Spleen (tissue), 11 donors: Measurements from ENCODE around the gene PTPN9. TPM values are rescaled to one million over a fixed set of nuclear protein-coding genes. Genes with fewer than 3 reads are reported as not detected.
A peak's percentile ranks its signal among the peaks of the same experiment; 100 is the strongest.

Source experiments
- DNase-seq: peaks from one replicate; pipeline ENCODE4 v3.0.0-alpha.2; 2020
- H3K27ac ChIP-seq, 8 donors: fragments of 200-600 bp; sonication (generic) in 7 of 8; 1 replicate in 4 of 8; 2 replicates in 4 of 8; pipeline versions ENCODE4 v1.5.0 to v1.8.0; 2016 to 2021; ENCODE audit warnings: inconsistent platforms in 4 of 8, mild to moderate bottlenecking in 4 of 8, moderate library complexity in 1 of 8
- H3K27me3 ChIP-seq, 7 donors: fragments of 200-600 bp; sonication (generic) in 6 of 7; replicated peaks in 1 of 7; 1 replicate in 4 of 7; 2 replicates in 3 of 7; pipeline versions ENCODE4 v1.5.0 to v1.8.0; 2016 to 2021; ENCODE audit warnings: inconsistent platforms in 3 of 7, mild to moderate bottlenecking in 1 of 7
- H3K36me3 ChIP-seq, 6 donors: fragments of 200-600 bp; sonication (generic) in 5 of 6; 1 replicate in 4 of 6; 2 replicates in 2 of 6; pipeline versions ENCODE4 v1.5.0 to v1.8.0; 2016 to 2021; ENCODE audit warnings: inconsistent platforms in 2 of 6
- H3K4me1 ChIP-seq, 6 donors: fragments of 200-600 bp; sonication (generic) in 5 of 6; 1 replicate in 3 of 6; 2 replicates in 3 of 6; pipeline versions ENCODE4 v1.5.0 to v1.8.0; 2016 to 2021; ENCODE audit warnings: inconsistent platforms in 3 of 6
- H3K4me3 ChIP-seq, 8 donors: fragments of 200-600 bp; sonication (generic) in 7 of 8; 1 replicate in 4 of 8; 2 replicates in 4 of 8; pipeline versions ENCODE4 v1.5.0 to v1.8.0; 2016 to 2021; ENCODE audit warnings: inconsistent platforms in 4 of 8, mild to moderate bottlenecking in 4 of 8, moderate library complexity in 2 of 8
- H3K9me3 ChIP-seq, 8 donors: fragments of 200-600 bp; sonication (generic) in 7 of 8; 1 replicate in 4 of 8; 2 replicates in 4 of 8; pipeline versions ENCODE4 v1.5.0 to v1.8.0; 2016 to 2021; ENCODE audit warnings: inconsistent platforms in 4 of 8
- CTCF ChIP-seq, 11 experiments: fragments of 200-600 bp in 7 of 11; fragments of 450-650 bp in 4 of 11; sonication (generic) in 4 of 11; IDR thresholded peaks in 8 of 11; conservative IDR thresholded peaks in 3 of 11; 1 replicate in 7 of 11; 2 replicates in 4 of 11; pipeline versions ENCODE4 v1.4.0 to v1.8.0; 2016 to 2021; ENCODE audit warnings: antibody characterized with exemption in 11 of 11, inconsistent platforms in 4 of 11, mild to moderate bottlenecking in 1 of 11
- POLR2A ChIP-seq, 3 donors: fragments of 450-650 bp; IDR thresholded peaks; one replicate each; pipeline ENCODE4 v1.5.1; 2017; ENCODE audit warnings: antibody characterized with exemption in 3 of 3, mild to moderate bottlenecking in 1 of 3
- POLR2AphosphoS5 ChIP-seq, 3 donors: sonication (generic); formaldehyde crosslinking; IDR thresholded peaks; one replicate each; pipeline ENCODE4 v1.5.1; 2017; ENCODE audit warnings: antibody characterized with exemption in 3 of 3
- WGBS, 5 donors: extraction: QIAGEN DNeasy Blood & Tissue Kit in 3 of 5; methylation state at CpG; one replicate each; pipeline versions ENCODE4 v1.1.5 to v1.1.7; 2013 to 2018; 5-methylcytosine and 5-hydroxymethylcytosine counted together
- intact Hi-C: fragments of 100-400 bp; cut with DNase I; formaldehyde crosslinking; loops from one replicate; pipeline ENCODE4 v1.15.0; 2023; ENCODE audit warnings: low total_unique reads
- polyA plus RNA-seq, 3 donors: library from polyadenylated mRNA; stranded (reverse); fragments of 200-250 nt; gene quantifications; one replicate each; pipeline ENCODE4 v1.2.1, GENCODE V29; 2013
- total RNA-seq, 7 donors: library from RNA; depleted of rRNA in 3 of 7; stranded (reverse); fragments of >200 nt in 3 of 7; fragmentation: NEBNext Ultra II Directional in 4 of 7; extraction: Animal tissue kit (Norgen Biotek cat#: 25700) in 4 of 7; gene quantifications; one replicate each; pipeline versions ENCODE4 v1.1.0 to v1.2.1, GENCODE V29; 2016 to 2021
- donor health status: healthy with polysubstance abuse.
- donor health status: DM: no; HTN: no; CAD: no; lungs with moderate emphysema.
- donor health status: DM: no; HTN: no; CAD: no.
- donor health status: Bipolar disorder and iron deficiency.
- donor health status: healthy.
- donor health status: DM: no; HTN: no; CAD: no.
- donor health status: DM: yes; HTN: yes; CAD: no.

The PTPN9 gene
- total and polyA plus RNA-seq, 10 donors, result 4.6 to 32.5 (median 22.3) TPM

DNA sequence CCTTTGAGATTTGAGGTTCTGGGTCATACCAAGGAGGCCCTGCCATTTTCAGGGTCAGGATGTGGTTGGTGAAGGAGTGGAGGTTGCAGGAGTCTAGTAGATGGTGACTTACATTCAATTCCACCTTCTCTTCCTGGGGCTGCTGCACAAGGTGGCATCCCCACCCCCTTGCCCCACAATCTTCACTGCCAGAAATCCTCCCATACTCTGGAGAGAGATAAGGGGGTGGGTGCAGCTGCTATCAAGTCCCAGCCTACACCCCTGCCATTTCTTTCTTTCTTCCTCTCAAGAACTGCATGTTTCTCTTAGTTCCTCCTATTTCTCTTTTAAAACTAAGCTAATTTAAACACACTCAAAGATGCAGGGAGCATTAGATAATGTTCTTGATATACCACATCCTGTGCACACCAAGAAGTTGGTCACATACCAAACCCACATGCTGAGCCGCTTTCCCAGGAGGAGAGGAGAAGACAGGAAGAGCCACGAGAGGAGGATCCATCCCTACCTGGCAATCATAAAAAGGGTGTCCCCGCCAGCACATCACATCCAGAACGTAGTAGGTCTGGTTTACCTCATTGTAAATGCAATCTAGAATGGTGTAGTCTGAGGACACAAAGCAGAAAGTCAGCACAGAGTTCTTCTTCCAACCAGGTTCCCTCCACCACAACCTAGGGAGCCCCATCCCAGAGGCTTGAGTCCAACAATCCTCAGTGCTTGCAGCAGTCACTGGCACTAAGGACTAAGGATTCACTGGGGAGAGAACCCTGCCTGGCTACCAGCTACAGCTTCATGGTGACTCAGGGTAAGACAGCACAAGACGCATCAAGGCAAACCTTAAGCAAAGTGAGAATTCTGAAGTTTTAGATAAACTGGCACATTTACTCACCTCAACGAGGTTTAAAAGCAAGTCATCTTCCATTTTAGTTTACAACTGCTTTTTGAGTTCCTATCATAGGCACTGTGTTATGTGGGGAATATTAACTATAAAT lies 27.9 kb upstream of the PTPN9 start:
- Histone ChIP-seq H3K4me3 (peak overlapping the region in 1 of 8 donors; percentile 33), H3K27me3 (no peaks in the 10 kb centered on the region), H3K27ac (peak overlapping the region in 7 of 8 donors; percentile 26 to 81 (median 42)), H3K4me1 (peaks cover 0 to 34% (median 16%) of the 10 kb centered on the region in 6 donors), H3K9me3 (no peaks in the 10 kb centered on the region), H3K36me3 (peaks cover 0 to 100% (median 69%) of the 10 kb centered on the region in 6 donors)
- 47 to 65% (median 49%) methylated on average over 6 of the region's 6 CpGs for WGBS, 5 donors
- peak; percentile 54 for DNase-seq
- intact Hi-C loops, result no loop called here
- TF ChIP-seq CTCF (IDR thresholded peaks at IDR 0.05 in 8 of 11, conservative IDR thresholded peaks at IDR 0.05 in 3 of 11) (no peak), POLR2AphosphoS5 (IDR thresholded peaks at IDR 0.05) (peak in 1 of 3 donors; percentile 56), POLR2A (IDR thresholded peaks at IDR 0.05) (no peak)

- Histone ChIP-seq H3K27me3 (no peaks in the 10 kb centered on the region), H3K27ac (peak overlapping the region in 6 of 8 donors; percentile 31 to 81 (median 49)), H3K9me3 (no peaks in the 10 kb centered on the region), H3K36me3 (peaks cover under 1 to 100% (median 64%) of the 10 kb centered on the region in 6 donors), H3K4me1 (peaks cover 0 to 34% (median 16%) of the 10 kb centered on the region in 6 donors), H3K4me3 (no peak overlapping the region)
- no peak for DNase-seq
- TF ChIP-seq POLR2A (IDR thresholded peaks at IDR 0.05) (no peak), POLR2AphosphoS5 (IDR thresholded peaks at IDR 0.05) (no peak), CTCF (IDR thresholded peaks at IDR 0.05 in 8 of 11, conservative IDR thresholded peaks at IDR 0.05 in 3 of 11) (no peak)
- 89 to 97% (median 92%) methylated on average over 8 of the region's 8 CpGs for WGBS, 5 donors
- intact Hi-C loops, result no loop called here
Observed at GRCh38 chr15:75606026-75606425, 26.9 kb upstream of the PTPN9 start.

- DNase-seq, result no peak
- TF ChIP-seq POLR2AphosphoS5 (IDR thresholded peaks at IDR 0.05) (no peak), POLR2A (IDR thresholded peaks at IDR 0.05) (no peak), CTCF (IDR thresholded peaks at IDR 0.05 in 8 of 11, conservative IDR thresholded peaks at IDR 0.05 in 3 of 11) (no peak)
- Histone ChIP-seq H3K4me3 (no peak overlapping the region), H3K4me1 (peaks cover 0 to 15% (median 2%) of the 10 kb centered on the region in 6 donors), H3K27ac (no peak overlapping the region), H3K36me3 (peaks cover 5 to 100% (median 57%) of the 10 kb centered on the region in 6 donors), H3K27me3 (no peaks in the 10 kb centered on the region), H3K9me3 (no peaks in the 10 kb centered on the region)
- intact Hi-C loops, result no loop called here
- 50 to 90% (median 71%) methylated on average over 2 of the region's 2 CpGs for WGBS, 5 donors
Observed at GRCh38 chr15:75599401-75599800, 20.3 kb upstream of the PTPN9 start.

DNA sequence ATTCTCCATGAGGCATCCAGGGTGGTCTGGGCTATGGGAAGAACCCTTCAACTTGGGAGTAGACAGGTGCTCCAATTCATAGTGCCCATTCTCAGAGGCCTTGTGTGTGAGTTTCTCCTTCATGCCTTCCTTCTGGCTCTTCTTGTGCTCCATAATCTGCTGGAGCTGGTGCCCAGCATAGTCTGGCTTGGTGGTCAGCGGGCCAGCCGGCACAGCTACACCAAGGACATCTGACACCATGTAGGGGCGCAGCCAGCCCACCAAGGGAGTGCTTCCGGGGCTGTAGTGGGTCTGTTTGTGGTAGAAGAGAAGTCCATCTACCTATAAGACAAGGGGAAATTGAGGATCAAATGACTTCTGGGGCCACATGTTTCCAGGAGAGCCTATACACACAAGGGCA lies 19.2 kb upstream of the PTPN9 start:
- intact Hi-C loops, result no loop called here
- peak; percentile 42 for DNase-seq
- Histone ChIP-seq H3K9me3 (no peaks in the 10 kb centered on the region), H3K36me3 (peaks cover 5 to 100% (median 57%) of the 10 kb centered on the region in 6 donors), H3K27ac (no peak overlapping the region), H3K4me3 (no peak overlapping the region), H3K27me3 (no peaks in the 10 kb centered on the region), H3K4me1 (peaks cover 0 to 15% (median 2%) of the 10 kb centered on the region in 6 donors)
- 88 to 98% (median 97%) methylated on average over 4 of the region's 4 CpGs for WGBS, 5 donors
- TF ChIP-seq POLR2AphosphoS5 (IDR thresholded peaks at IDR 0.05), result no peak
- no peak for TF ChIP-seq POLR2A (IDR thresholded peaks at IDR 0.05)
- no peak for TF ChIP-seq CTCF (IDR thresholded peaks at IDR 0.05 in 8 of 11, conservative IDR thresholded peaks at IDR 0.05 in 3 of 11)
